ENCODE measurements around the gene PLEKHG4B. TPM values are rescaled to one million over a fixed set of nuclear protein-coding genes. Genes with fewer than 3 reads are reported as not detected.

Gene PLEKHG4B
- polyA plus RNA-seq, 1 donor (not counting 4 experiments of a cell fraction or from before 2014, with no cell fraction given), result not detected

- no peak for TF ChIP-seq EZH2 (IDR thresholded peaks at IDR 0.05; ENCODE audit: low read length)
- TF ChIP-seq, protein P1, sequence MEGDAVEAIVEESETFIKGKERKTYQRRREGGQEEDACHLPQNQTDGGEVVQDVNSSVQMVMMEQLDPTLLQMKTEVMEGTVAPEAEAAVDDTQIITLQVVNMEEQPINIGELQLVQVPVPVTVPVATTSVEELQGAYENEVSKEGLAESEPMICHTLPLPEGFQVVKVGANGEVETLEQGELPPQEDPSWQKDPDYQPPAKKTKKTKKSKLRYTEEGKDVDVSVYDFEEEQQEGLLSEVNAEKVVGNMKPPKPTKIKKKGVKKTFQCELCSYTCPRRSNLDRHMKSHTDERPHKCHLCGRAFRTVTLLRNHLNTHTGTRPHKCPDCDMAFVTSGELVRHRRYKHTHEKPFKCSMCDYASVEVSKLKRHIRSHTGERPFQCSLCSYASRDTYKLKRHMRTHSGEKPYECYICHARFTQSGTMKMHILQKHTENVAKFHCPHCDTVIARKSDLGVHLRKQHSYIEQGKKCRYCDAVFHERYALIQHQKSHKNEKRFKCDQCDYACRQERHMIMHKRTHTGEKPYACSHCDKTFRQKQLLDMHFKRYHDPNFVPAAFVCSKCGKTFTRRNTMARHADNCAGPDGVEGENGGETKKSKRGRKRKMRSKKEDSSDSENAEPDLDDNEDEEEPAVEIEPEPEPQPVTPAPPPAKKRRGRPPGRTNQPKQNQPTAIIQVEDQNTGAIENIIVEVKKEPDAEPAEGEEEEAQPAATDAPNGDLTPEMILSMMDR (optimal IDR thresholded peaks at IDR 0.05 in 1 of 3, IDR thresholded peaks at IDR 0.05 in 1 of 3, conservative IDR thresholded peaks at IDR 0.05 in 1 of 3; ENCODE audit: extremely low read depth in 1 of 3, insufficient read depth in 2 of 3, low read length in 3 of 3), result no peak
- Histone ChIP-seq H4K20me1 (ENCODE audit: control insufficient read depth, extremely low read depth, insufficient read depth, low read length) (no peaks in the 10 kb centered on the region), H2AFZ (ENCODE audit: control insufficient read depth, low read length) (no peak overlapping the region), H3K27me3 (ENCODE audit: control insufficient read depth, extremely low read depth, insufficient read depth, low read length) (peaks cover 47% of the 10 kb centered on the region), H3K4me1 (ENCODE audit: control insufficient read depth, extremely low read depth, insufficient read depth, low read length) (no peaks in the 10 kb centered on the region), H3K27ac (ENCODE audit: control insufficient read depth, insufficient read depth, low read length) (no peak overlapping the region), H3K4me3 (ENCODE audit: control insufficient read depth in 2 of 3, extremely low read depth in 1 of 3, insufficient read depth in 2 of 3, low read depth in 1 of 3, low read length in 3 of 3) (no peak overlapping the region), H3K9me1 (ENCODE audit: control insufficient read depth, extremely low read depth, insufficient read depth, low read length) (no peaks in the 10 kb centered on the region), H3K9ac (ENCODE audit: control insufficient read depth, extremely low read depth, insufficient read depth, low read length) (no peak overlapping the region), H3K36me3 (ENCODE audit: control insufficient read depth in 2 of 2, extremely low read depth in 1 of 2, insufficient read depth in 2 of 2, low read length in 2 of 2) (no peaks in the 10 kb centered on the region), H3K9me3 (ENCODE audit: control insufficient read depth, low read depth, low read length) (no peaks in the 10 kb centered on the region), H3K4me2 (ENCODE audit: control insufficient read depth, extremely low read depth, insufficient read depth, low read depth, low read length) (no peak overlapping the region), H3K79me2 (ENCODE audit: control insufficient read depth, insufficient read depth, low read length) (no peaks in the 10 kb centered on the region)
- DNase-seq (ENCODE audit: low read depth, low spot score) (no peak), FAIRE-seq (no peak)
- dilution Hi-C loops (cut with MboI; ENCODE audit: extremely low pct_ligation_motif_present, low sequenced_read_pairs), result no loop called here
Observed at GRCh38 chr5:77170-77501, 14.8 kb upstream of the PLEKHG4B start.

- no peak for TF ChIP-seq EZH2 (IDR thresholded peaks at IDR 0.05; ENCODE audit: low read length)
- TF ChIP-seq, protein P1 (optimal IDR thresholded peaks at IDR 0.05 in 1 of 3, IDR thresholded peaks at IDR 0.05 in 1 of 3, conservative IDR thresholded peaks at IDR 0.05 in 1 of 3; ENCODE audit: extremely low read depth in 1 of 3, insufficient read depth in 2 of 3, low read length in 3 of 3), result no peak
- H3K9me3 ChIP-seq (ENCODE audit: control insufficient read depth, low read depth, low read length), result no peaks in the 10 kb centered on the region
- no peaks in the 10 kb centered on the region for H3K4me1 ChIP-seq (ENCODE audit: control insufficient read depth, extremely low read depth, insufficient read depth, low read length)
- dilution Hi-C loops (cut with MboI; ENCODE audit: extremely low pct_ligation_motif_present, low sequenced_read_pairs), result no loop called here
- H3K36me3 ChIP-seq (ENCODE audit: control insufficient read depth in 2 of 2, extremely low read depth in 1 of 2, insufficient read depth in 2 of 2, low read length in 2 of 2), result no peaks in the 10 kb centered on the region
- peaks cover 50% of the 10 kb centered on the region for H3K27me3 ChIP-seq (ENCODE audit: control insufficient read depth, extremely low read depth, insufficient read depth, low read length)
- no peak for FAIRE-seq
- no peaks in the 10 kb centered on the region for H4K20me1 ChIP-seq (ENCODE audit: control insufficient read depth, extremely low read depth, insufficient read depth, low read length)
- no peak overlapping the region for H3K4me3 ChIP-seq (ENCODE audit: control insufficient read depth in 2 of 3, extremely low read depth in 1 of 3, insufficient read depth in 2 of 3, low read depth in 1 of 3, low read length in 3 of 3)
- no peak overlapping the region for H3K9ac ChIP-seq (ENCODE audit: control insufficient read depth, extremely low read depth, insufficient read depth, low read length)
- no peak overlapping the region for H3K27ac ChIP-seq (ENCODE audit: control insufficient read depth, insufficient read depth, low read length)
- H3K79me2 ChIP-seq (ENCODE audit: control insufficient read depth, insufficient read depth, low read length), result no peaks in the 10 kb centered on the region
- H3K4me2 ChIP-seq (ENCODE audit: control insufficient read depth, extremely low read depth, insufficient read depth, low read depth, low read length), result no peak overlapping the region
- no peak for DNase-seq (ENCODE audit: low read depth, low spot score)
- H2AFZ ChIP-seq (ENCODE audit: control insufficient read depth, low read length), result no peak overlapping the region
- H3K9me1 ChIP-seq (ENCODE audit: control insufficient read depth, extremely low read depth, insufficient read depth, low read length), result no peaks in the 10 kb centered on the region
Observed at GRCh38 chr5:77546-77945, 14.4 kb upstream of the PLEKHG4B start.

All from keratinocyte (primary cell).